Stimulated activated CD4-positive, alpha-beta T cell treated with anti-CD3 and anti-CD28 coated beads, Interleukin-1b, Interleukin-23, amount 100 ng/mL, for 48 hours (primary cell): ENCODE data around the gene KIF18A.
"Not testable (repeated sequence)": the region's sequence is repeated elsewhere in the genome, so short reads cannot be mapped to it uniquely, and the experiment has no call there.

ENCODE experiments used
- DNase-seq: peaks from one replicate; pipeline ENCODE4 v3.0.0-alpha.2; 2020

The KIF18A gene

DNA sequence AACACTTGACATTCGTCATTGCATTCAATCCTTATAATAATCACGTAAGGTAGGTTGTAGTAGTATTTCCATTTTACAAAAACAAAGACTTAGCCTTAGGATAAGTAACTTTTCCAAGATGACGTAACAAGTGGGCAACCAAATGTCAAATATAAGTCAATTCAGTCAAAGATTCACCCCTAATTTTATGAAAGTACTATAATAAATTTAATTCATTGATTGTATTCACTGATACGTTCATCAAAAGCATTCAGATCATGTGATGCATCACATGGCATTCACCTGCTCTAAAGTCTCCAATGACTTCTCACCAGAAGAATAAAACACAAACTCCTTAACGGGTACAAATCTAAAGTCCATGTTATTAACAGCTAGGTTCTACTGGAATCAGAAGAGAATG, 2.1 kb downstream of the KIF18A start:
- no peak for DNase-seq

DNA sequence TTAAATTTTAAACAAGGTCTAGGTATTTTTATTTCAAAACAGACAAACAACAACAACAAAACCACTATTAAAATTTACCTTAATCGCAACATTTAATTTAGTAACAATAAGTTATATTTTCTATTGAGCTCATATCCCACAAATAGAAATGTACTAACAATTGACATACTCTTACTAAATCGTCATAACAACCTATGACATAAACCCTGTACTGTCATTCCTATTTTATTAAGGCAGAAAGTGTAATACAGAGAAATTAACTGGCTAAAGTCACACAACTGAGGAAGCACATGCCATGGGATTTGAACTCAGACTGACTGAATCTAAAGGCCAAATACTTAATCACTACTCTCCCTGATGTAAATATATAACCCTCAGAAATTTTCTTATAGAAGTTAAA, 3.0 kb downstream of the KIF18A start:
- no peak for DNase-seq

DNA sequence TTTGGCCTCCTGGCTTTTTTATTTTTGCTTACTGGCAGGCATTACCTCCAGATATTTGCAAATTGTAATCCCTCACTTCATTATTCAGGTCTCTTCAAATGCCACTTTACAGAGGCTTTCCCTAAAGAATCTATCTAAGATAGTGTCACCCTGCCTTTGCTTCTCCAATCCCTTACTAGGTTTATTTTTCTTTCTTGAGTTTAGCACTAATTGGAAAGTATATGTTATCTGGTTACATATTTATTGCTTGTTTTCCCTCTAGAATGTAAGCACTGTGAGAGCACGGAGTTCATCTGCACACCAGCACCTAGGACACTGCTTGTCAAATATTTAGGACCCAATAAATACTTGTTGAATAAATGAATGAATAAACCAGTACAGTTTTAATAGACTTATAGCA, 3.5 kb downstream of the KIF18A start:
- no peak for DNase-seq

DNA sequence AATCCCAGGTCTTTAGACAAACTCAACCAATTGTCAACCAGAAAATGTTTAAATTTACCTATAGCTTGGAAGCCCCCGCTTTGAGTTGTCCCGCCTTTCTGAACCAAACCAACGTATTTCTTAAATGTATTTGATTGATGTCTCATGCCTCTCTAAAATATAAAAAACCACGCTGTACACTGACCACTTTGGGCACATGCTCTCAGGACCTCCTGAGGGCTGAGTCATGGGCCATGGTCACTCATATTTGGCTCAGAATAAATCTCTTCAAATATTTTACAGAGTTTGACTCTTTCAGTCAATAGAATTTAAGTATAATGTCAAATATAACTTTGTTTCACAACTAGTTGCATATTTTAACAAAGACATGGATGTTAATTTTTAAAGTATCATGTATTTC, 5.7 kb downstream of the KIF18A start:
- DNase-seq = not testable (repeated sequence)

DNA sequence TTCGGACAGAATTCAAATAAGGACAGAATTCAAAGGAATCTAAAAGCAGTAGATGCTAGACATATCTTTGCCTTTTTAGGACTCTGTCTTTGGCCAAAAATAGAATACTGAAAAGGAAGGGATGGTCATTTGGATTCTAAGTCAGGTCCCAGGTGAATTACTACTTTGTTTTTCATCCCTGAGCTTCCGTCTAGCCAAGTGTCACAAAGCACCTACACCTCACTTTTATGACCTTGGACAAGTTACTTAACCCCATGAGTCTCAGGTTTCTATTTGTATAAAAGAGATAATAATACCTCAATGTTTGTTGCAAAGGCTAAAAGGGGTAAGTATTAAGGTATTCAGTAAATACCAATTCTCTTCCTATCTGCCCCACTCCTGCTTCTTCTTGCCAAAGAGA, 7.3 kb downstream of the KIF18A start:
- no peak for DNase-seq

DNA sequence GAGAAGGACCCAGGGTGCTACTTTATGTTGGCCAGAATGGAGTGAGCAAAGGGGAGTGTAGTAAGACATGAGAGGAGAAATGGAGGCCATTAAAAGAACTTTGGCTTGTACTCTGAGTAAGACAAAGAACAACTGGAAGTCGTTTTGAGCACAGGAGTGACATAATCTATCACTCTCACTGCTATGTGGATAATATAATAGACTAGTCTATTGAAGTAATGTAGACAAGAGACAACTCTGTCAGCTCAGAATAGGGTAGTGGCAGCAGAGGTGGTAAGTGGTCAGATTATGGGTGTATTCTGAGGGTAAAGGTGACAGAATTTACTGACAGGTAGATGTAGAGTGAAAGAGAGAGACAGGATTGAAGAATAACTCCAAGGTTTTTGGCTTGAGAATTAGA, 8.2 kb downstream of the KIF18A start:
- no peak for DNase-seq

DNA sequence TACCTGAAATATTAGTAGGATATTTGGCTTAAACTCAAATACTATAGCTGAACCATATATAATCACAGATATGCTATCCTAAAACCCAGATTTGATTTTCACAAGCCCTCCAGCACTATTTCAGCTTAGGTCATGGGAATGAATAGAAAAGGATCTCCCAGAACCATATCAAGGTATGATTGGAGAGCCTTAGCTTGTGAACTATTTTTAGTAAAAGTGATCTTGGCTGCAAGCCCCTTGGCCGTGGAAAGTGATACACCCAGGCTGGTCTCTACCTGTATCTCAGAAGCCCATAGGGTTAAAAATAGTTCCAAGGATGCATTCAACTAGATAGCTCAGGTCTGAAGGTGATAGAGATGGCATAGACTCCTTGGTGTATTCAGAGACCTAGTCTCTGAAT, 9.7 kb downstream of the KIF18A start:
- DNase-seq = no peak

DNA sequence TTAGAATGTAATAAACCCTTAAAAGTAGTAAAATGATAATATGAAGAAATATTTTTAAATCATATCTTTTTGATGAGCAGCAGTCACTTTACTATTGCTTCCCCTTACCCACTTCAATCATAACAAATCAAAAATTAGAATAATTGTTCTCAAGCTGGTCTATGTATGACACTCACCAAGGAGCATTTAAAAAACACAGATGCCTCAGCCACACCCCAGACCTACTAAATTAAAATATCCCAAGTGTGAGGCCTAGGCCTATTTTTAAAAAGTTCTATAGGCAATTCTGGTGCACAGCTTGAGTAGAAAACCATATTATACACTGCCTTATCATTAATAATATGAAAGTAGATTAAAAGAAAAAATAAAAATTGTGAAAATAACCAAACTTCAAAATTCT, 15.2 kb downstream of the KIF18A start:
- no peak for DNase-seq

DNA sequence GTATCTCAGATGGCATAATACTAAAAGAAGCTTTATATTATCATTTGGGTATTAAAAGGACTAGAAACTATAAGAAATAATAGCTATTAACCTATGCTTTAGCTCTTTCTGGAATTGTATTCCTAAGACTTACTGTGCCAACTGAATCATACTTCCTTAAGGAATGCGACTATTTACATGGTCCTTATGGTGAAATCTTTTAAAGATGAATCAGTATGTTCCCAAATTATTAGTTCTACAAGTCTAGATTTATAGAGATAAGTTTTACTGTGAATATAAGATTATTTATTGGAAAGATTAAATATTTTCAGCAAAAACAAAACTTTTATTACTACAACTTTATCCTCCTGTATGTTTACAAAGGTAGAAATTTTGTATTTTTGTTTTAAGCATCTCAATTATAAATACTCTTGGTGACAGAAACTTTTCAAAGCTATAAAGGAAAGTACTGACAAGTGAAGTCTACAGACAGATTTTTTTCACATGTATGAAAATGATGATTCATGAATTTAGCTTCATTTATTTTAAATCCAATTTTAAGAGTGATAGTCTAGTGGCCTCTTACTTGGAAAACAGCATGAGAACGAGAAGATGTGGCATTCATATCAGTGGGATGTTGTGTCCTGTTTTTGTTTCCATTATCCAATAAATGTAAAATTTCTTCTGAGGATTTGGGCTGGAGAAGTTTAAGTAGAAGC, 17.8 kb downstream of the KIF18A start:
- DNase-seq = no peak

DNA sequence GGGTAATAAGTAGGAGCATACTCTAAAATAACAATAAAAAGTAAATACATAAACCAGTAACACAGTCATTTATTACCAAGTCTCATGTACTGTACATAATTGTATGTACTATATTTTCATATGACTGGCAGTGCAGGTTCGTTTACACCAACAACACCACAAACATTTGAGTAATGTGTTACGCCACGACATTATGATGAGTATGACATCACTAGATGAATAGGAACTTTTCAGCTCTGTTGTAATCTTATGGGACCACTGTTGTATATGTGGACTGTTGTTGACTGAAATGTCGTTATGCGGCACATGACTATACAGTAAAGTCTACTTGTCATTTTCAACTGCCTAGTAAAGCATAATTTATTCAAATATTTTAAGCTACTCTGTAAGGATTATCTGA, 18.6 kb downstream of the KIF18A start:
- no peak for DNase-seq

DNA sequence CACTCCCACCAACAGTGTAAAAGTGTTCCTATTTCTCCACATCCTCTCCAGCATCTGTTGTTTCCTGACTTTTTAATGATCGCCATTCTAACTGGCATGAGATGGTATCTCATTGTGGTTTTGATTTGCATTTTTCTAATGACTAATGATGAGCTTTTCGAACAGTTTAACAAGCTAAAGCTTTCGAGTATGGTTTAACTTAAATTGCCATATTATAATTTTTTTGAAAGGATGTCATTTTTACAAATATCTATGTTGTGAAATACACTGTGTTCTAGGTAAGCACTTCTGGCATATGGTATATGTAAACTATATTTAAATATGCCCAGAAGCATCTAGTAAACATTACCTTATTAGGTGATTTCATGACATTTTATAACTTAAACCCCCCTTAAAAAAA, 20.3 kb downstream of the KIF18A start:
- not testable (repeated sequence) for DNase-seq

DNA sequence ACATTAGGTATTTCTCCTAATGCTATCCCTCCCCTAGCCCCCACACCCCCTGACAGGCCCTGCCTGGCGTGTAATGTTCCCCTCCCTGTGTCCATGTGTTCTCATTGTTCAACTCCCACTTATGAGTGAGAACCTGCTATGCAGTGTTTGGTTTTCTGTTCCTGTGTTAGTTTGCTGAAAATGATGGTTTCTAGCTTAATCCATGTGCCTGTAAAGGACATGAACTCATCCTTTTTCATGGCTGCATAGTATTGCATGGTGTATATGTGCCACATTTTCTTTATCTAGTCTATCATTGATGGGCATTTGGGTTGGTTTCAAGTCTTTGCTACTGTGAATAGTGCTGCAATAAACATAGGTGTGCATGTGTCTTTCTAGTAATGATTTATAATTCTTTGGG, 20.8 kb downstream of the KIF18A start:
- DNase-seq = not testable (repeated sequence)

DNA sequence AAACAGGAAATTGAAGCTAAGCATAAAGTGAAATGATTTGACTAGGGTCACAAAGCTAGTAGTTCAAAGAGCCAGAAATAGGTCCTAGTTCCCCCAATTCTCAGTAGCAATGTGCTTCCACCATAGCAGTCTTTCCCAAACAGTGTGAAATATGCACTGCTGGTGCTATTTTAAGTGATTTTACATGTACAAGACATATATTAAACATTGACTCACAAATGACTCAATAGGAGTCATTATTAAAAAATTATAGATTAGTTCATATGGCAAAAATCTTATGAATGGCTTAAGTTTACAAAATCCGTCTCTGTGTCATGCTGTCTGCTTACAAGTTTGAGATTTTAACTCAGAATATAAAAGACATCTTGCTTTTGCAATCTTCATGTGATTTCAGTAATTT, 21.4 kb downstream of the KIF18A start:
- DNase-seq = no peak

DNA sequence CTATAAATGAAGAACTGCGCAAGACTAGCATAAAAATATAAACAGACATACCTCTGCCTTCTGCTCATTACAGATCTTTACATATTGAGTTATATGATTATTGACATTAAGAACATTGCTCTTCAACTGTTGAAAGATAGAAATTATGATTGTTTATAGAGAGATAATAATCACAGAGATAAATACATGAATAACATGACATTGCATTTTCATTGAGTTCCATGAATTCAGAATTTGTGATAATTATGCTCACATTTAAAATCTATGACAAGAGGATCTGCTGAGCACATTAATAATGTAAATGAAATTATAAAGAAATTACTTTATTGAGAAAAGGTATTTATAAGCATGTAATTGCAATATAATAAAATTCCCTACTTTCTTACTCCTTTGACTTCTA, 24.8 kb downstream of the KIF18A start:
- DNase-seq = no peak

DNA sequence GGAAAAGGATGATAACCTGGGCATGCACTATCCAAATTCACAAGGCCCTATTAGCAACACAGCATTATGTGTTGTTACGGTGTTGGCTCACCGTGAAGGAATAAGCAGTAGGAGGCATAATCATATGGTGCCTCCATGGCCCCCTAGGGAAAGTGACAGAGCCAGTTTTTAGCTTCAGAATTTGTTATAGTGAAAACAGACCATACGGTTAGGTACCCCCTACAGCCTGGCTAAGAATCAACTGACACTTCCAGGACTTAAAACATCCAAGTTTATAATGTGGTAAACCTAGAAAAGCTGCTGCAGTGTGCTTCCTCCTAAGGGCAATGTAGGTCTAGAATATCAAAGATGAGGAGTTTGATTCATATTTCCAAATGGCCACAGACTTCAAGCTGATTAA, 30.4 kb downstream of the KIF18A start:
- DNase-seq = no peak

DNA sequence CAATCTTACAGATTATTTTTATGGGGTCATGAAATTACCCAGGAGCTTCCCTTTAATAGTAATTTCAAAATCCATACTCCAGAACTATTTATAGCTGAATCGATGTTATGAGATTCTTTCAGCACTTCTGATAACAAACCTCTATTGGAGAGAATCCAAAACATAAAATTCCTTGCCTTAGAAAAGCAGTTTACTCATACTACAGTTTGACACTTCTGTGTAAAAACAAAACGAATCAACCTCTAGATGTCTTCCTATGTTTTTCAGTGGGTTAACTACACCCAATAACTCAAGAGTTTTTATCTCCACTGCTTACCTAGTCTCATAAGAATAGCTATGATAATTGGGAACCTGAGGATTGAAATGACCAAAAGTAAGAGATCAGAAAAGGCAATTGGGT, 35.6 kb downstream of the KIF18A start:
- no peak for DNase-seq

DNA sequence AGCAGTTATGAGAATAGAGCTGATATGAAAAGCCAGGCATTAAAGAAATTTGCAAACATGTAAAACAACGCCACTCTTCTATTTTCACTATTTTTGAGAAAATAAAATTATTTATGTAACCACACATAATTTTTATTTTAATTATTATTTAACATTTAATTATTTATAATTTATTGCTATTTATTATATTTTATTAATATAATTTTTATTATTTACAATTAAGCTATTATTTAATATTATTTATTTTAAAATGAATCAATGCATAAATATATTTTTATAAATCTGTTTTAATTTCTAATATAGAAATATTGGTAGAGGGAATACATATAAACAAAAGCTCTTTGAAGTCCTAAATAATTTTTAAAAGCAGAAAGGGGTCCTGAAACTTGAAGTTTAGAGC, 36.7 kb downstream of the KIF18A start:
- DNase-seq = no peak

DNA sequence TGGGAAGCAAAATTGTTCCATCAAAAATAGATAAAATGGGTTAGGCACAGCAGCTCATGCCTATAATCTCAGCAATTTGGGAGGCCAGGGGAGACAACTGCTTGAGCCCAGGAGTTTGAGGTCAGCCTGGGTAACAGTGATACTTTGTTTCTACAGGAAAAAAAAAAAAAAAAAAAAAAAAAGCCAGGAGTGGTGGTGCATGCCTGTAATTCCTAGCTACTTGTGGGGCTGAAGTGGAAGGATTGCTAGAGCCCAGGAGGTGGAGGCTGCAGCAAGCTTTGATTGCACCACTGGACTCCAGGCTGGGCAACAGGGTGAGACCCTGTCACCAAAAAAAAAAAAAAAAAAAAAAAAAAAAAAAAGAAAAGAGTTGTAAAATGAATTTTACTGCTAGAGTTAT, 49.6 kb downstream of the KIF18A start:
- DNase-seq = no peak

DNA sequence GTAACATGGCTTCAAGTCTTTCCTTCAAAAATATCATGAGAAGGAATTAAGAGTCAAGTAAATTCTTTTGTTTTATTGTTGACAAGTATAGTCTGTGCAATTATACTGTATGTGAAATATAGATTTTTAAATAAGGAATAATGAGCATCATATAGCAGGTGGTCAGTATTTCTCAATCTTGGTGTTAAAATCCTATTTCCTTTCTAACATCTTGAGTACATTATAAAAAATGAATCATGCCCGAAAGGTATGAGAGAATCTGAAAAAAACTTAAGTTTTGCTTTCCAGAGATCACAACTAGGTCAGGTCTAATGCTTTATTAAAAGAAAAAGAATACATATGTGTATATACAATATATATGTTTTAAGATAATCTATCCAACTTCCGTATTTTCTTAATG, 53.1 kb downstream of the KIF18A start:
- no peak for DNase-seq

DNA sequence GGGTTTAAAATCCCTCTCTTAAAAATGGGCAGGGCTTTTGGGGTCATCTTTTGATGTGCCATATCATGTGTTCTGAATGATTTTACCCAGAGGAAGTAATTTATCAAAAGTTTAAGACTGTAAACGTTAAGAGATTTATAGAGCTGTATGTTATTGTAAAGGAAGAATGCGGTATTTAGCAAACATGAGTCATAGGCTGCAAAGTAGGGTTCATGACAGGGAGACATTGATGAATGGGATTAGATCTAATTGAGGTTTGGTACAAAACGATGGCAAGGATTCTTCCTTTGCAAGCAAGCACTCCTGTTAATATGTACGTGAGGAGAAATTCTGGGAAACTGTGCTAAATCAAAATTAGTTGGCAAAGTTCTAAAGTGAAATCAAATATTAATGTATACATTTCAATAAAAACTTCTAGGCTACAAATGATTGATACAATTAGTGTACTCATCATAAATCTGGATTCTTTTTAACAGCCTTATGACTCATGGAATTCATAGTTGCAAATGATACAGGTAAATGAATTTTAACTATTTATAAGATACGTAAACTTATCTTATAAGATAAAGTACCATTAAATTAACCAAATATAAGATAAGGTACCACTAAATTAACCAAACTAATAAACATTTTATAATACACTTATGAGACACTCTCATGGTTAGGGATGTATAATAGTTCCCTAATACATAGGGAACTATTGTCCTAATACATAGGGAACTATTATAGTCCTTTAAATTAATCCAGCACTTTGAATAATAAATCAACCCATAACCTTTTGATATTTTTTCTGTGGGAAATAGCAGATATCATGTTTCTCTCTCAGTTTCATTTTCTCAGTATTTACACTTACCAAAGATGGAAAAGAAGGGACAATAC, 58.4 kb downstream of the KIF18A start:
- DNase-seq = no peak

DNA sequence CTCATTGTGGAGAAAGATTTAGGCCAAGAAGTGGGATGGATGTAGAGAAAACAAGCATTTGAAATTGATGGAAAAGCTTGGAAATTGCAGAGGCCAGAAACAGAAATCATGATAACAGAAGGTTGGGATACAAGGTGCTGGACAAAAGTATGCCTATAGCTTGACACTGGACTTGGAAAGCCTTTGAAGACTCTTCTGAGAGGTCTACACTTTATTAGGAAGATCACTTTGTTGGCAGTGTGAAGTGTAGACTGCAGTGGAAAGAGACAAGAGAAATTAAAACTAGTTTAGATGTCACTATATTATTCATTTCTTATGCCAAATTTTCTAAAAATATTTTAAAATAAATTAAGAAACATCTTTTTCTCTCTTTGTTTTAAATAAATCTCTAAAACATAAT, 59.1 kb downstream of the KIF18A start:
- no peak for DNase-seq

DNA sequence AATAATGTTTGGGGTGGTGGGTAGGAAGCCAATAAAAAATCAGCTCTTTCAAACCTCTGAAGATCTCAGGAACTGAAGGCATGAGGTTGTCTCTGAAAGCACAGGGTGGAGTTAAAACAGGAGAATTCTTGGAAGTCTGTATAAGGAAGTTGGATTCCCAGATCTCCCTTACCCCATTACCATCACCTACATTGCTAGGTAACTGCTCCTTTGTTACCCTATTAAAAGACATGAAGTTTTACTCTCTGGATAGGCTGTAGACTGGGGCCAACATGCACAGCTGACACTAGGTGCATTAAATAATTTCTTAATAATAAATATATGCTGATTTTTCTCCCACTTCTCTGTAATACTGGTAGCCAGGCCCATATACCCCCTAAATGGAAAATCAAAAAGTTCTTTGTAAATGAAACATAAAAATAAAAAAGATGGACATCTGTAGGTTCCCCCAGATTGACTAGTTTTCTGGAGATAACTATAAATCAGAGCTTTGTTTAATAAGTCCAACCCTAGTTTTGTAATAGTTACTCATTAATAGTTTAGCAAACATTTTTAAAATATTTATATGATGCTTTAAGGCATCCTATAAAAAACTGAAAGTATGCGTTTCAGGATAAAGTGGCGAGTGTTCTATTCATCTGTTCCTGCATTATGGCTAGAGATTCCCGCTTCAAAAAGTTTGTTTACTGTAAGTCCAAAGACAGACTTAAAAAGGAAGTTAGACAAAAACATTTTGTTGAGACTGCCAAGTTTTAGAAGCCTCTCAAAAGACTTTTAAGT, 63.8 kb downstream of the KIF18A start:
- DNase-seq = no peak

DNA sequence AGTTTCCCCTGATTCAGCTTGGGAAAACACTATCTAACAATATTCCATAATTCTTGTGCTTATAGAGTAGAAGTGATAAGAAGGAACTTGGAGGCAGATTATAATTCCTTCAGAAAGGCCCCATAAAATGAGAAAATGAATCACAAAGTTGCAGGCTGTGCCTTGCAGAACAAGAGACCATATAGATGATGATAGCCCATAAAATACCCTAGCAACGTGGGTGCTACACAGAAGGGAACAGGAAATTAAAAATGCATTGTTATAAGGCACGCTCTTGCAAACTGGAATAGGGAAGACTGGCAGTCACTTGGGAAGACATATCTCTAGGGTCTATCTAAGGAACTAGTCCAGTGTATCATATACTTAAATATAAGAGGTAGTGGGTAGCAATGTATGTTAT, 67.6 kb downstream of the KIF18A start:
- DNase-seq = no peak

DNA sequence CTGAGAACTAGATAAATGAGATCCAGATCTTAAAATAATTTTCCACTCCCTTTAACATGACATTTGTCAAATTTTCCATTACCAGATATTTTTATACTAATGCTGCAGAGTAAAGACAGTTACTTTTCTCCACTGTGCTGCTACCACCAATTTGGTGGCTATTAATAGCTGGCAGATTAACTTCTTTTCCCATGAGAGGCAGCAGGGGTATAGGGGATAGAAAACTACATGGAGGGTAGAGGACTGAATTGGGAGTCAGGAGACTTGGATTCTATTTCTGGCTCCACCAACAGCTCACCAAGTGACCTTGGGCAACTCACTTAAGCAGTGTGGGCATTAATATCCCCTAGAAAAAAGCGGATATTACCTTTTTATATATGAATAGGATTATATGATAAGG, 69.2 kb downstream of the KIF18A start:
- DNase-seq = no peak
